ENCODE results near the gene DCC.

- TF ChIP-seq CTCF (IDR thresholded peaks at IDR 0.05 in 8 of 11, conservative IDR thresholded peaks at IDR 0.05 in 3 of 11) = no peak
- TF ChIP-seq POLR2AphosphoS5 (IDR thresholded peaks at IDR 0.05) = no peak
Observed at GRCh38 chr18:53142005-53142404, 802.0 kb downstream of the DCC start.

Data from spleen (tissue), 7 donors.